H9 (cell line): Measurements from ENCODE around the gene LCTL. TPM values are rescaled to one million over a fixed set of nuclear protein-coding genes. Genes with fewer than 3 reads are reported as not detected.
A peak's percentile ranks its signal among the peaks of the same experiment; 100 is the strongest.

ENCODE experiments used
- DNase-seq: peaks from one replicate; pipeline ENCODE4 v3.0.0-alpha.2; 2017
- H2AFZ ChIP-seq: one replicate; pipeline ENCODE4 v1.6.1; 2013; ENCODE audit warnings: mild to moderate bottlenecking, low read length, control low read depth, moderate library complexity
- H2AK5ac ChIP-seq: 2 replicates; pipeline ENCODE4 v1.6.1; 2013; ENCODE audit warnings: low read length, control low read depth, mixed read lengths; ENCODE audit not compliant: insufficient read length
- H2BK120ac ChIP-seq: one replicate; pipeline ENCODE4 v1.6.1; 2013; ENCODE audit warnings: low read depth, mild to moderate bottlenecking, low read length, control low read depth, inconsistent platforms; ENCODE audit not compliant: poor library complexity, severe bottlenecking
- H2BK12ac ChIP-seq: 2 replicates; pipeline ENCODE4 v1.6.1; 2013; ENCODE audit warnings: low read length, control low read depth, mixed read lengths, low read depth; ENCODE audit not compliant: insufficient read length
- H2BK15ac ChIP-seq: 2 replicates; pipeline ENCODE4 v1.6.1; 2013; ENCODE audit warnings: low read depth, low read length, control low read depth
- H2BK20ac ChIP-seq: one replicate; pipeline ENCODE4 v1.6.1; 2013; ENCODE audit warnings: low read depth, mild to moderate bottlenecking, low read length, control low read depth, inconsistent platforms; ENCODE audit not compliant: poor library complexity, severe bottlenecking
- H2BK5ac ChIP-seq: 2 replicates; pipeline ENCODE4 v1.6.1; 2013; ENCODE audit warnings: low read length, control low read depth, mixed read lengths; ENCODE audit not compliant: insufficient read length
- H3K14ac ChIP-seq: 2 replicates; pipeline ENCODE4 v1.6.1; 2013; ENCODE audit warnings: low read length, control low read depth; ENCODE audit not compliant: insufficient read depth
- H3K18ac ChIP-seq: 2 replicates; pipeline ENCODE4 v1.6.1; 2013; ENCODE audit warnings: low read depth, mild to moderate bottlenecking, mixed read lengths, low read length, control low read depth; ENCODE audit not compliant: insufficient read length
- H3K23ac ChIP-seq: 2 replicates; pipeline ENCODE4 v1.6.1; 2013; ENCODE audit warnings: low read length, control low read depth, mixed read lengths, low read depth; ENCODE audit not compliant: insufficient read length
- H3K23me2 ChIP-seq: 2 replicates; pipeline ENCODE4 v1.6.1; 2013; ENCODE audit warnings: low read depth, mild to moderate bottlenecking, mixed read lengths, low read length, control low read depth; ENCODE audit not compliant: insufficient read length, poor library complexity, severe bottlenecking
- H3K27ac ChIP-seq: 2 replicates; pipeline ENCODE4 v1.5.1; 2013; ENCODE audit warnings: low read length, control low read depth, mixed read lengths, low read depth; ENCODE audit not compliant: insufficient read length
- H3K27me3 ChIP-seq: 2 replicates; pipeline ENCODE4 v1.6.1; 2013; ENCODE audit warnings: low read length, control low read depth, inconsistent platforms; ENCODE audit not compliant: insufficient read depth
- H3K4ac ChIP-seq: 2 replicates; pipeline ENCODE4 v1.6.1; 2013; ENCODE audit warnings: low read depth, mild to moderate bottlenecking, control low read depth, inconsistent platforms, low read length, moderate library complexity
- H3K4me1 ChIP-seq: 2 replicates; pipeline ENCODE4 v1.6.1; 2013; ENCODE audit warnings: low read length, control low read depth, inconsistent platforms; ENCODE audit not compliant: insufficient read depth
- H3K4me2 ChIP-seq: 2 replicates; pipeline ENCODE4 v1.6.1; 2013; ENCODE audit warnings: low read length, control low read depth, mixed read lengths; ENCODE audit not compliant: insufficient read length, insufficient read depth
- H3K56ac ChIP-seq: 2 replicates; pipeline ENCODE4 v1.6.1; 2013; ENCODE audit warnings: low read depth, mild to moderate bottlenecking, mixed read lengths, low read length, control low read depth; ENCODE audit not compliant: insufficient read length
- H3K79me1 ChIP-seq: 2 replicates; pipeline ENCODE4 v1.6.1; 2013; ENCODE audit warnings: low read depth, mild to moderate bottlenecking, moderate library complexity, low read length, control low read depth, inconsistent platforms; ENCODE audit not compliant: insufficient read depth, poor library complexity, severe bottlenecking
- H3K79me2 ChIP-seq: 2 replicates; pipeline ENCODE4 v1.6.1; 2013; ENCODE audit warnings: low read length, control low read depth, inconsistent platforms; ENCODE audit not compliant: insufficient read depth
- H3K9ac ChIP-seq: 2 replicates; pipeline ENCODE4 v1.6.1; 2013; ENCODE audit warnings: low read length, control low read depth, mixed read lengths; ENCODE audit not compliant: insufficient read length; ENCODE audit errors: extremely low read depth
- H3K9me3 ChIP-seq: one replicate; pipeline ENCODE4 v1.6.1; 2013; ENCODE audit warnings: low read depth, low read length, inconsistent platforms; ENCODE audit not compliant: control insufficient read depth
- H3T11ph ChIP-seq: one replicate; pipeline ENCODE4 v1.6.1; 2013; ENCODE audit warnings: mild to moderate bottlenecking, low read length, control low read depth, inconsistent platforms
- H4K20me1 ChIP-seq: one replicate; pipeline ENCODE4 v1.6.1; 2013; ENCODE audit not compliant: control insufficient read depth, insufficient read length, insufficient read depth
- H4K5ac ChIP-seq: 2 replicates; pipeline ENCODE4 v1.6.1; 2013; ENCODE audit warnings: low read depth, mild to moderate bottlenecking, mixed read lengths, low read length, control low read depth; ENCODE audit not compliant: insufficient read length
- H4K8ac ChIP-seq: replicated peaks from 2 replicates; pipeline ENCODE4 v1.6.1; 2013; ENCODE audit warnings: low read length, control low read depth, mixed read lengths, low read depth; ENCODE audit not compliant: insufficient read length
- H4K91ac ChIP-seq: 2 replicates; pipeline ENCODE4 v1.6.1; 2013; ENCODE audit warnings: low read depth, mild to moderate bottlenecking, moderate library complexity, mixed read lengths, low read length, control low read depth; ENCODE audit not compliant: insufficient read length
- H3K27ac Mint-ChIP-seq, 3 experiments: 2 replicates in 2 of 3; 3 replicates in 1 of 3; pipeline ENCODE4 v1.8.0; 2020 to 2021; ENCODE audit warnings: mixed read lengths in 3 of 3, mild to moderate bottlenecking in 1 of 3, moderate library complexity in 1 of 3
- H3K27me3 Mint-ChIP-seq: 2 replicates; pipeline ENCODE4 v1.8.0; 2021; ENCODE audit warnings: low read depth, mild to moderate bottlenecking, moderate library complexity, mixed read lengths
- H3K36me3 Mint-ChIP-seq, 3 experiments: 2 replicates in 2 of 3; 3 replicates in 1 of 3; pipeline ENCODE4 v1.8.0; 2020 to 2021; ENCODE audit warnings: low read depth in 3 of 3, mixed read lengths in 3 of 3; ENCODE audit not compliant: insufficient read depth in 1 of 3
- H3K4me1 Mint-ChIP-seq, 2 experiments: 2 replicates each; pipeline ENCODE4 v1.8.0; 2020; ENCODE audit warnings: mixed read lengths in 2 of 2
- H3K4me3 Mint-ChIP-seq, 2 experiments: 2 replicates in 1 of 2; 3 replicates in 1 of 2; pipeline ENCODE4 v1.8.0; 2020 to 2021; ENCODE audit warnings: mild to moderate bottlenecking in 2 of 2, mixed read lengths in 2 of 2, moderate library complexity in 1 of 2
- H3K9me3 Mint-ChIP-seq, 2 experiments: 2 replicates in 1 of 2; 3 replicates in 1 of 2; pipeline ENCODE4 v1.8.0; 2020; ENCODE audit warnings: mild to moderate bottlenecking in 2 of 2, mixed read lengths in 2 of 2, moderate library complexity in 1 of 2
- WGBS: extraction: QIAGEN DNeasy Blood & Tissue Kit; methylation state at CpG from one replicate; pipeline ENCODE4 v1.1.7; 2013; ENCODE audit warnings: missing lambda C conversion rate, low lambda C conversion rate, mixed read lengths; ENCODE audit not compliant: insufficient read length; ENCODE audit errors: extremely low coverage; 5-methylcytosine and 5-hydroxymethylcytosine counted together
- total RNA-seq: library from RNA; stranded (reverse); gene quantifications from 2 replicates; pipeline ENCODE4 v1.2.1, GENCODE V29; 2021
- TF ChIP-seq, protein P1 (sequence below): fragments of 200-600 bp; sonication (generic); conservative IDR thresholded peaks from 3 replicates; pipeline ENCODE4 v1.8.0; 2021; ENCODE audit warnings: antibody characterized with exemption, mild to moderate bottlenecking

LCTL gene
- total RNA-seq, 1 experiment from 2014 or later = 2.3 TPM

GRCh38 chr15:66580643-66581042 is 14.8 kb upstream of the LCTL start:
- H3K56ac ChIP-seq = no peak overlapping the region
- H4K8ac ChIP-seq = no peak overlapping the region
- no peaks in the 10 kb centered on the region for H3K27me3 ChIP-seq
- no peaks in the 10 kb centered on the region for H4K20me1 ChIP-seq
- no peak overlapping the region for H3K4me2 ChIP-seq
- no peak overlapping the region for H2BK15ac ChIP-seq
- H4K91ac ChIP-seq = no peak overlapping the region
- H3K23me2 ChIP-seq = no peaks in the 10 kb centered on the region
- no peaks in the 10 kb centered on the region for H3K9me3 Mint-ChIP-seq
- no peak overlapping the region for H2BK5ac ChIP-seq
- H2BK12ac ChIP-seq = no peak overlapping the region
- no peaks in the 10 kb centered on the region for H3K9me3 ChIP-seq
- no peaks in the 10 kb centered on the region for H3K79me1 ChIP-seq
- no peaks in the 10 kb centered on the region for H3K4me1 ChIP-seq
- no peak overlapping the region for H2BK20ac ChIP-seq
- no peak overlapping the region for H3K23ac ChIP-seq
- no peak overlapping the region for H3K27ac ChIP-seq
- TF ChIP-seq, protein P1, sequence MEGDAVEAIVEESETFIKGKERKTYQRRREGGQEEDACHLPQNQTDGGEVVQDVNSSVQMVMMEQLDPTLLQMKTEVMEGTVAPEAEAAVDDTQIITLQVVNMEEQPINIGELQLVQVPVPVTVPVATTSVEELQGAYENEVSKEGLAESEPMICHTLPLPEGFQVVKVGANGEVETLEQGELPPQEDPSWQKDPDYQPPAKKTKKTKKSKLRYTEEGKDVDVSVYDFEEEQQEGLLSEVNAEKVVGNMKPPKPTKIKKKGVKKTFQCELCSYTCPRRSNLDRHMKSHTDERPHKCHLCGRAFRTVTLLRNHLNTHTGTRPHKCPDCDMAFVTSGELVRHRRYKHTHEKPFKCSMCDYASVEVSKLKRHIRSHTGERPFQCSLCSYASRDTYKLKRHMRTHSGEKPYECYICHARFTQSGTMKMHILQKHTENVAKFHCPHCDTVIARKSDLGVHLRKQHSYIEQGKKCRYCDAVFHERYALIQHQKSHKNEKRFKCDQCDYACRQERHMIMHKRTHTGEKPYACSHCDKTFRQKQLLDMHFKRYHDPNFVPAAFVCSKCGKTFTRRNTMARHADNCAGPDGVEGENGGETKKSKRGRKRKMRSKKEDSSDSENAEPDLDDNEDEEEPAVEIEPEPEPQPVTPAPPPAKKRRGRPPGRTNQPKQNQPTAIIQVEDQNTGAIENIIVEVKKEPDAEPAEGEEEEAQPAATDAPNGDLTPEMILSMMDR = no peak
- peaks cover 0 to 5% of the 10 kb centered on the region in 2 experiments; a peak in 2 of 4 replicates for H3K4me1 Mint-ChIP-seq
- no peak overlapping the region for H3K14ac ChIP-seq
- H2AFZ ChIP-seq = no peak overlapping the region
- H4K5ac ChIP-seq = no peak overlapping the region
- no peaks in the 10 kb centered on the region for H3K79me2 ChIP-seq
- no peak overlapping the region for H3K4me3 Mint-ChIP-seq
- H3K27me3 Mint-ChIP-seq = no peaks in the 10 kb centered on the region; the same call in 1 of the 2 replicates
- 0 out of 7 replicates have a peak overlapping the region, but pooled peaks of 1 of the 3 experiments have one; percentile 36 for H3K27ac Mint-ChIP-seq
- no peak overlapping the region for H3T11ph ChIP-seq
- no peak overlapping the region for H3K9ac ChIP-seq
- H2BK120ac ChIP-seq = no peak overlapping the region
- H3K18ac ChIP-seq = no peak overlapping the region
- H2AK5ac ChIP-seq = no peak overlapping the region
- H3K36me3 Mint-ChIP-seq = no peaks in the 10 kb centered on the region
- WGBS = no CpG with 5 or more reads among the region's 3 CpGs
- DNase-seq = no peak
- H3K4ac ChIP-seq = no peak overlapping the region
